Measurements from ENCODE around the gene HORMAD2. TPM values are rescaled to one million over a fixed set of nuclear protein-coding genes. Genes with fewer than 3 reads are reported as not detected.

HORMAD2 gene
- total and polyA plus RNA-seq, 2 donors (not counting 1 experiment from before 2014, with no cell fraction given): not detected

DNA sequence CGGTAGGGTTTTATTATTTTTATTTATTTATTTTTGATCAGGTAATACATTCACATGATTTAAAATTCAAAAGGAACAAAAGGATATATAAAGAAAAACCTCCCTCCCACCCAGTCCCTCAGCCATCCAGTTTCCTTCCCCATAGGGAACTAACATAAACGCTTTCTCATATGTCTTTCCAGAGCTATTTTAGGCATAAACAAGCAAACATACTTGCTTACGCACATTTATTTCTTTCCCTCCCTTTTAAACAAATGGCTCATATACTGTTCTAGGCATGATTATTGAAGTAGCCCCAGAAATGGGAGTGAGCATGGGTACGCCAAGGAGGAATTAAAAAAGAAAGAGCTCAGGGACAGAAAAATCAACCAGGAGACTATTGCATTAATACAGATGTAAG, 102.6 kb downstream of the HORMAD2 start:
- DNase-seq (ENCODE audit: low read depth in 2 of 2): peak in 1 of 2 donors; percentile 70
- Histone ChIP-seq H3K27ac (ENCODE audit: insufficient read depth, low read length) (no peak overlapping the region), H3K9ac (ENCODE audit: insufficient read depth, low read length) (no peak overlapping the region), H3K4me3 (replicated peaks in 1 of 4; ENCODE audit: control extremely low read depth in 1 of 4, insufficient read depth in 1 of 4, low read depth in 3 of 4, low read length in 4 of 4) (no peak overlapping the region), H3K36me3 (ENCODE audit: control insufficient read depth, insufficient read depth, low read length) (no peaks in the 10 kb centered on the region), H3K27me3 (ENCODE audit: control insufficient read depth, insufficient read depth, low read length) (no peaks in the 10 kb centered on the region), H3K79me2 (ENCODE audit: control insufficient read depth, insufficient read depth, low read length) (no peaks in the 10 kb centered on the region), H2AFZ (ENCODE audit: low read length) (no peak overlapping the region), H3K4me2 (ENCODE audit: extremely low read depth, insufficient read depth, low read length) (no peak overlapping the region), H4K20me1 (ENCODE audit: control insufficient read depth, extremely low read depth, insufficient read depth, low read length) (no peaks in the 10 kb centered on the region), H3K4me1 (ENCODE audit: control insufficient read depth, extremely low read depth, insufficient read depth, low read length) (no peaks in the 10 kb centered on the region), H3K9me3 (ENCODE audit: control insufficient read depth, insufficient read depth, low read depth, low read length) (no peaks in the 10 kb centered on the region)
- TF ChIP-seq EZH2 (IDR thresholded peaks at IDR 0.05; ENCODE audit: low read length, missing control alignments) (no peak), CTCF (conservative IDR thresholded peaks at IDR 0.05 in 1 of 2, IDR thresholded peaks at IDR 0.05 in 1 of 2; ENCODE audit: low read depth in 1 of 2, low read length in 2 of 2) (no peak)

- no peak overlapping the region for H3K4me2 ChIP-seq (ENCODE audit: extremely low read depth, insufficient read depth, low read length)
- H3K27me3 ChIP-seq (ENCODE audit: control insufficient read depth, insufficient read depth, low read length): no peaks in the 10 kb centered on the region
- no peaks in the 10 kb centered on the region for H4K20me1 ChIP-seq (ENCODE audit: control insufficient read depth, extremely low read depth, insufficient read depth, low read length)
- H3K27ac ChIP-seq (ENCODE audit: insufficient read depth, low read length): no peak overlapping the region
- H3K36me3 ChIP-seq (ENCODE audit: control insufficient read depth, insufficient read depth, low read length): no peaks in the 10 kb centered on the region
- no peak for DNase-seq (ENCODE audit: low read depth in 2 of 2)
- H3K4me1 ChIP-seq (ENCODE audit: control insufficient read depth, extremely low read depth, insufficient read depth, low read length): no peaks in the 10 kb centered on the region
- H3K9me3 ChIP-seq (ENCODE audit: control insufficient read depth, insufficient read depth, low read depth, low read length): no peaks in the 10 kb centered on the region
- H3K4me3 ChIP-seq (replicated peaks in 1 of 4; ENCODE audit: control extremely low read depth in 1 of 4, insufficient read depth in 1 of 4, low read depth in 3 of 4, low read length in 4 of 4): no peak overlapping the region
- TF ChIP-seq EZH2 (IDR thresholded peaks at IDR 0.05; ENCODE audit: low read length, missing control alignments) (no peak), CTCF (conservative IDR thresholded peaks at IDR 0.05 in 1 of 2, IDR thresholded peaks at IDR 0.05 in 1 of 2; ENCODE audit: low read depth in 1 of 2, low read length in 2 of 2) (no peak)
- no peaks in the 10 kb centered on the region for H3K79me2 ChIP-seq (ENCODE audit: control insufficient read depth, insufficient read depth, low read length)
- H3K9ac ChIP-seq (ENCODE audit: insufficient read depth, low read length): no peak overlapping the region
- H2AFZ ChIP-seq (ENCODE audit: low read length): no peak overlapping the region
Measured at GRCh38 chr22:30183271-30183670, 103.0 kb downstream of the HORMAD2 start.

DNA sequence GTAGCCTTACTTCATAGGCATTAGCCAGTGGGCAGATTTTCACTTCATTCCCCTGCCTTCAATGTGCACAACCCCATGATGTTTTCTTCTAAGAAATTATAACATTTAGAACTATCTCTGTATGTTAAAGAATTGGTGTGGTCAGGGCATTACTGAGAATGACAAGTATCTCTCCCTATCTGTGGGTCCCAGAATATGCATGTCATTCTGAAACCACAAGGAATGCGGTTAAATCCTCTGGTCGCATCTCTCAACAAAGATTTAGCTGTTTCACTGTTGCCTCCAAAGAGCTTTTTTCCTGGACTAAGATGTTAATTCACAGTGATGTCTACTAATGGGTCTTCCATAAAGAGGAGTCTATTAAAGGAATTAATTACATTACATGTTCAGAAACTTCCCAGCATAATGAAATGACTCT, 103.6 kb downstream of the HORMAD2 start:
- Histone ChIP-seq H3K9me3 (ENCODE audit: control insufficient read depth, insufficient read depth, low read depth, low read length) (no peaks in the 10 kb centered on the region), H3K79me2 (ENCODE audit: control insufficient read depth, insufficient read depth, low read length) (no peaks in the 10 kb centered on the region), H2AFZ (ENCODE audit: low read length) (no peak overlapping the region), H4K20me1 (ENCODE audit: control insufficient read depth, extremely low read depth, insufficient read depth, low read length) (no peaks in the 10 kb centered on the region), H3K4me2 (ENCODE audit: extremely low read depth, insufficient read depth, low read length) (no peak overlapping the region), H3K4me1 (ENCODE audit: control insufficient read depth, extremely low read depth, insufficient read depth, low read length) (no peaks in the 10 kb centered on the region), H3K9ac (ENCODE audit: insufficient read depth, low read length) (no peak overlapping the region), H3K4me3 (replicated peaks in 1 of 4; ENCODE audit: control extremely low read depth in 1 of 4, insufficient read depth in 1 of 4, low read depth in 3 of 4, low read length in 4 of 4) (no peak overlapping the region), H3K27ac (ENCODE audit: insufficient read depth, low read length) (no peak overlapping the region), H3K36me3 (ENCODE audit: control insufficient read depth, insufficient read depth, low read length) (no peaks in the 10 kb centered on the region), H3K27me3 (ENCODE audit: control insufficient read depth, insufficient read depth, low read length) (no peaks in the 10 kb centered on the region)
- TF ChIP-seq CTCF (conservative IDR thresholded peaks at IDR 0.05 in 1 of 2, IDR thresholded peaks at IDR 0.05 in 1 of 2; ENCODE audit: low read depth in 1 of 2, low read length in 2 of 2) (no peak), EZH2 (IDR thresholded peaks at IDR 0.05; ENCODE audit: low read length, missing control alignments) (no peak)
- peak; percentile 11 to 75 for DNase-seq (ENCODE audit: low read depth in 2 of 2)
